Ishikawa (cell line): ENCODE measurements around the gene CCDC141.

Source experiments
- CEBPB ChIP-seq: IDR thresholded peaks from 2 replicates; pipeline ENCODE4 v1.6.1; 2012
- CREB1 ChIP-seq: IDR thresholded peaks from 2 replicates; pipeline ENCODE4 v1.6.1; 2012; ENCODE audit warnings: low read depth
- EGR1 ChIP-seq: IDR thresholded peaks from 2 replicates; pipeline ENCODE4 v1.6.1; 2012
- EP300 ChIP-seq: IDR thresholded peaks from 2 replicates; pipeline ENCODE4 v1.6.1; 2012; ENCODE audit warnings: borderline replicate concordance
- FOXM1 ChIP-seq: IDR thresholded peaks from 2 replicates; pipeline ENCODE4 v1.6.1; 2012; ENCODE audit warnings: low read depth, borderline replicate concordance
- NFIC ChIP-seq: IDR thresholded peaks from 2 replicates; pipeline ENCODE4 v1.6.1; 2012
- RAD21 ChIP-seq: IDR thresholded peaks from 2 replicates; pipeline ENCODE4 v1.6.1; 2012; ENCODE audit warnings: low read depth
- TAF1 ChIP-seq: IDR thresholded peaks from 2 replicates; pipeline ENCODE4 v1.6.1; 2012; ENCODE audit warnings: low read depth, mild to moderate bottlenecking
- TCF12 ChIP-seq: IDR thresholded peaks from 2 replicates; pipeline ENCODE4 v1.6.1; 2012; ENCODE audit warnings: low read depth
- TEAD4 ChIP-seq: IDR thresholded peaks from 2 replicates; pipeline ENCODE4 v1.6.1; 2012
- YY1 ChIP-seq: IDR thresholded peaks from 2 replicates; pipeline ENCODE4 v1.6.1; 2012; ENCODE audit warnings: low read depth
- ZBTB7A ChIP-seq: IDR thresholded peaks from 2 replicates; pipeline ENCODE4 v1.6.1; 2012; ENCODE audit warnings: low read depth
- TF ChIP-seq, protein P1 (sequence below): IDR thresholded peaks from 2 replicates; pipeline ENCODE4 v1.6.1; 2012; ENCODE audit warnings: low read depth, mild to moderate bottlenecking
- TF ChIP-seq, protein P2 (sequence below): IDR thresholded peaks from 2 replicates; pipeline ENCODE4 v1.6.1; 2012
- TF ChIP-seq, protein P3 (sequence below): IDR thresholded peaks from 2 replicates; pipeline ENCODE4 v1.6.1; 2012

CCDC141 gene

DNA sequence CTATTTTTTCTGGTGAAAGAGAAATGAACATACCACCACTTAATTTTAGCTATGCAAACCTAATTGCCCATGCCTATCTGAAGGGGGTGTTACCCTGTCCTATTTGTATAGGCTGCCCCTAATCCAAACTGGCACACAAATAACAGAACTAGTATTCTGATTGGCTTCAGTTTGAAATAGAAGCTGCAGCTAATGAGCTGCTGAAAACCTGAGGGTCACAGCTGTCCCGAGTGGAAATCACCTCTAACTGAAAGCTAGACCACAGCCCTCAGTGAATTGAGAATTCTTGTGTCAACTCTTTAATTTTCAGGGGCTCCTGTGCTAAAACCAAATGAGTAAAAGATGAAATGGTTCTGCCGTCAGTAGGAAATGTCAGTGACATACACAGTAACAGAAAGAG, 28.7 kb downstream of the CCDC141 start:
- TF ChIP-seq YY1 (no peak), TEAD4 (no peak), EGR1 (no peak), CREB1 (no peak), EP300 (no peak), TCF12 (no peak)
- TF ChIP-seq, protein P1, sequence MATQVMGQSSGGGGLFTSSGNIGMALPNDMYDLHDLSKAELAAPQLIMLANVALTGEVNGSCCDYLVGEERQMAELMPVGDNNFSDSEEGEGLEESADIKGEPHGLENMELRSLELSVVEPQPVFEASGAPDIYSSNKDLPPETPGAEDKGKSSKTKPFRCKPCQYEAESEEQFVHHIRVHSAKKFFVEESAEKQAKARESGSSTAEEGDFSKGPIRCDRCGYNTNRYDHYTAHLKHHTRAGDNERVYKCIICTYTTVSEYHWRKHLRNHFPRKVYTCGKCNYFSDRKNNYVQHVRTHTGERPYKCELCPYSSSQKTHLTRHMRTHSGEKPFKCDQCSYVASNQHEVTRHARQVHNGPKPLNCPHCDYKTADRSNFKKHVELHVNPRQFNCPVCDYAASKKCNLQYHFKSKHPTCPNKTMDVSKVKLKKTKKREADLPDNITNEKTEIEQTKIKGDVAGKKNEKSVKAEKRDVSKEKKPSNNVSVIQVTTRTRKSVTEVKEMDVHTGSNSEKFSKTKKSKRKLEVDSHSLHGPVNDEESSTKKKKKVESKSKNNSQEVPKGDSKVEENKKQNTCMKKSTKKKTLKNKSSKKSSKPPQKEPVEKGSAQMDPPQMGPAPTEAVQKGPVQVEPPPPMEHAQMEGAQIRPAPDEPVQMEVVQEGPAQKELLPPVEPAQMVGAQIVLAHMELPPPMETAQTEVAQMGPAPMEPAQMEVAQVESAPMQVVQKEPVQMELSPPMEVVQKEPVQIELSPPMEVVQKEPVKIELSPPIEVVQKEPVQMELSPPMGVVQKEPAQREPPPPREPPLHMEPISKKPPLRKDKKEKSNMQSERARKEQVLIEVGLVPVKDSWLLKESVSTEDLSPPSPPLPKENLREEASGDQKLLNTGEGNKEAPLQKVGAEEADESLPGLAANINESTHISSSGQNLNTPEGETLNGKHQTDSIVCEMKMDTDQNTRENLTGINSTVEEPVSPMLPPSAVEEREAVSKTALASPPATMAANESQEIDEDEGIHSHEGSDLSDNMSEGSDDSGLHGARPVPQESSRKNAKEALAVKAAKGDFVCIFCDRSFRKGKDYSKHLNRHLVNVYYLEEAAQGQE, result no peak

DNA sequence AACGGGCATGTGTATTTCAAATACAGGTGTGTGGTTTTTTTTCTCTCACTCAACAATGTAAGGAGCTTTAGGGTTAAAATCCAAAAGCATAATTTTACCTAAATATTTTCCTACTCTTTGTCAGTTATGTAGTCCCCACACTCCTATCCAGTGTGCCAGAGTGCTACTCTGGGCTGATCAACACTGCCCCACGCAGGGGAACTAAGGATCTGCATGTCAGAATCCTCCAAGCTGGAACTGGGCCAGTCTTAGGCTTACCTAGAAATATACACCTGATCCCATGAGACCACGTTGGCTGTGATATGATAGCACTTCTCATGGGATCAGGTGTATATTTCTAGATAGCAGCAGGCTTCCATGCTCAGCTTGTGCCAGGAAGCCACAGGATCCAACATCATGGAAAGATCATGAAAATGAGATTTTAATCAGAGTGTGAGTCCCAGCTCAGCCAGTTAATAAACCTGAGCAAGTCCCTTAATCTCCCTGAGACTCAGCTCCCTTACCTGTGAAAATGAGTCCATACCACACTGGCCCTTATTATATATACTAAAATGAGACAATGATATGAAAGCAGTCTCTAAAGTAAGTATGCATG, 29.7 kb downstream of the CCDC141 start:
- TF ChIP-seq NFIC, result peak; percentile 41; the same call in 1 of the 2 replicates
- TF ChIP-seq, protein P1, result no peak
- TF ChIP-seq RAD21, result peak; percentile 69
- no peak for TF ChIP-seq TAF1
- TF ChIP-seq ZBTB7A, result no peak

DNA sequence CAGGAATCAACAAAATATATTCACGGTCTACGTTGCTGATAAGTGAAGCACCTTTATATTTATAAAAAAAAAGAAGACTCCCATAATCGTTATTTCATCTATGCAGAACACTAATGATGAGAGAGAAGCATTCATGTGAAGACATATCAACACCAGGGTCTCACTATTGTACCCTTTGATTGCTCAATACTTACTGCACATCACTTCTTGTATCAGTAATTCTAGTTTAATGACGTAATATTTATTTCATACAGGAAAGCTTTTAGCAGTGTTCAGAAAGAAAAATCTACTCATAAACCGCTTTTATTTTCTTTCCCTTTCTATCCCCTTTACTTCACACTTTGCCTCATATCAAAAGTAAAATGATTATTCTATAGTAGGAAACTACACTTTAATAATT, 30.7 kb downstream of the CCDC141 start:
- TF ChIP-seq YY1, result no peak
- TF ChIP-seq, protein P2, sequence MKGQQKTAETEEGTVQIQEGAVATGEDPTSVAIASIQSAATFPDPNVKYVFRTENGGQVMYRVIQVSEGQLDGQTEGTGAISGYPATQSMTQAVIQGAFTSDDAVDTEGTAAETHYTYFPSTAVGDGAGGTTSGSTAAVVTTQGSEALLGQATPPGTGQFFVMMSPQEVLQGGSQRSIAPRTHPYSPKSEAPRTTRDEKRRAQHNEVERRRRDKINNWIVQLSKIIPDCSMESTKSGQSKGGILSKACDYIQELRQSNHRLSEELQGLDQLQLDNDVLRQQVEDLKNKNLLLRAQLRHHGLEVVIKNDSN, result no peak

DNA sequence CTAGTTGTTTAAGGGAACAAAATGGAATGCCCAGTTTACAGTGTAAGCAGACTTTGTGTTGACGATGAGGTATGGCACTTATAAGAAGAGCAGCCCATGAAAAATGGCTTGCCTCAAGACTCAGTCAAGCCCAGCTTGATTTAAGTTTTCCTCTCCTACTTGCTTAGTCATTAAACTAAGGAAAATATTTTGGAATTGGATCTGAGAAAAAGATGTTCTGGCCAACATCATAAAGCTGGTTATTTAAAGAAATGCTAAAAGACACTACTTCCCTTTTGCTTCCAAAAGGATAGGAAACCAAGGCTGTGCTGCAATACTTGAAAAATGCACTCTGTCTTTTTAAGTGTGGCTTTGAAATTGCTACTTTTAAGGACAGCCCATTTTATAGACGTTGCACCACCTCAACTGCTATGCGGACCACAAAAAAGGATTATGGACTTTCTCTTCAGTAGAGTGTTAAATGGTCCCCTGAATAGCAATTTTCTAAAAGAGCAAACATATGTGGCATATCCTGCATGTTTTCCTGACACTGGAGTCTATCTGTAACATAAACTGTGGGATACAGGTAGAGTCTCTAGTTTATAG, 32.1 kb downstream of the CCDC141 start:
- no peak for TF ChIP-seq FOXM1
- TF ChIP-seq EP300, result no peak
- no peak for TF ChIP-seq ZBTB7A
- TF ChIP-seq TCF12, result no peak
- no peak for TF ChIP-seq TAF1
- TF ChIP-seq, protein P3, sequence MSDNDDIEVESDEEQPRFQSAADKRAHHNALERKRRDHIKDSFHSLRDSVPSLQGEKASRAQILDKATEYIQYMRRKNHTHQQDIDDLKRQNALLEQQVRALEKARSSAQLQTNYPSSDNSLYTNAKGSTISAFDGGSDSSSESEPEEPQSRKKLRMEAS, result no peak
- TF ChIP-seq YY1, result no peak
- no peak for TF ChIP-seq RAD21
- TF ChIP-seq, protein P2, result no peak
- TF ChIP-seq EGR1, result no peak
- TF ChIP-seq, protein P1, result no peak
- no peak for TF ChIP-seq NFIC
- no peak for TF ChIP-seq CREB1
- no peak for TF ChIP-seq CEBPB

DNA sequence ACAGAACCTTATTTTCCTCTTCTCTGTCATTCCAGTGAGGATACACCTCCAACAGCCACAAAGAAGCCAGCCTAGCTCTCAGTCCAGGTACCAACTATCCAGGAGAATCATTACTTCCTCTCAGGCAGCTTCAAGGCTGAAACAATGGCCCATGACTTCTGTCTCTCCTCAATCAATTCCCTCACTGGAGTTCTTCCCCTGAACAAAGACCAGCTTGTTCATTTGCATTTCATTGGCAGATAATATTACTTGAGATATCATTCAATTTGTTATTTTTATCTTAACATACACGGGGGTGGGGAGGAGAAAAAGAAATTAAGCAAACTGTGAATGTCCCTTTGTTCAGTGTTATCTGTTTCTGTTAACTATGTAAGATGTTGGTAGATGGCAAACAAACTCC, 44.0 kb downstream of the CCDC141 start:
- TF ChIP-seq TCF12, result no peak
- TF ChIP-seq EGR1, result no peak
- no peak for TF ChIP-seq YY1
- no peak for TF ChIP-seq TEAD4
- TF ChIP-seq, protein P2, result no peak
- no peak for TF ChIP-seq TAF1
- TF ChIP-seq FOXM1, result no peak
- TF ChIP-seq, protein P1, result no peak
- TF ChIP-seq EP300, result no peak
